IPS-20b (cell line): ENCODE results near the gene PFKP.
A peak's percentile ranks its signal among the peaks of the same experiment; 100 is the strongest.

ENCODE experiments used
- H3K27ac ChIP-seq: one replicate; pipeline ENCODE4 v1.5.1; 2013; ENCODE audit warnings: low read length
- H3K27me3 ChIP-seq: 2 replicates; pipeline ENCODE4 v1.6.1; 2013; ENCODE audit warnings: mild to moderate bottlenecking, low read length, inconsistent platforms; ENCODE audit not compliant: insufficient read depth
- H3K36me3 ChIP-seq: 2 replicates; pipeline ENCODE4 v1.6.1; 2013; ENCODE audit warnings: low read depth, mild to moderate bottlenecking, inconsistent platforms, low read length, moderate library complexity; ENCODE audit not compliant: insufficient read depth
- H3K4me1 ChIP-seq: 2 replicates; pipeline ENCODE4 v1.6.1; 2013; ENCODE audit warnings: mild to moderate bottlenecking, control low read depth, inconsistent platforms, low read length, moderate library complexity; ENCODE audit not compliant: insufficient read depth
- H3K4me3 ChIP-seq: 2 replicates; pipeline ENCODE4 v1.5.1; 2013; ENCODE audit warnings: mild to moderate bottlenecking, low read length, inconsistent platforms
- H3K9ac ChIP-seq: 2 replicates; pipeline ENCODE4 v1.6.1; 2013; ENCODE audit warnings: low read depth, mild to moderate bottlenecking, inconsistent platforms, low read length, moderate library complexity
- H3K9me3 ChIP-seq: 2 replicates; pipeline ENCODE4 v1.6.1; 2013; ENCODE audit warnings: mild to moderate bottlenecking, low read depth, low read length, inconsistent platforms; ENCODE audit not compliant: insufficient read depth

Gene PFKP

DNA sequence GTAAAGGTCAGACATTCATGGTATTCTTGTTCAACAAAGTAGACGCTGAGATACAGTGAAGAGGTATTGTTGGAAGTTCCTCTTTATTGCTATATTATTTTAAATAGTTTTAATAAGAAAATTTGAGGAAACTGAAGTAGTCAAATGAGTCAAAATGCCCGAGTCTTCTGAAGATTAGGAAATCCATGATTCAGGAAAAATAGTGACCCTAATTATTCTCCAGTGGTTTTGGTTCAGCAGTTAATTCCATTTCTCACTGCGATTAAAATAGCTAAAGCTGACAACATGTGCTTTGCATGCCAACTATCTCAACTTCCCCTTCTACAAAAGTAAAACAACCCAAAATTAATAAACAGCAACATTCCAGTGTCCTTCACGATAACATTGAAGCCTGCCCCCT, 32.7 kb upstream of the PFKP start:
- Histone ChIP-seq H3K9ac (no peak overlapping the region), H3K27ac (no peak overlapping the region), H3K36me3 (no peaks in the 10 kb centered on the region), H3K4me1 (no peaks in the 10 kb centered on the region), H3K4me3 (no peak overlapping the region), H3K9me3 (no peaks in the 10 kb centered on the region), H3K27me3 (no peaks in the 10 kb centered on the region)

DNA sequence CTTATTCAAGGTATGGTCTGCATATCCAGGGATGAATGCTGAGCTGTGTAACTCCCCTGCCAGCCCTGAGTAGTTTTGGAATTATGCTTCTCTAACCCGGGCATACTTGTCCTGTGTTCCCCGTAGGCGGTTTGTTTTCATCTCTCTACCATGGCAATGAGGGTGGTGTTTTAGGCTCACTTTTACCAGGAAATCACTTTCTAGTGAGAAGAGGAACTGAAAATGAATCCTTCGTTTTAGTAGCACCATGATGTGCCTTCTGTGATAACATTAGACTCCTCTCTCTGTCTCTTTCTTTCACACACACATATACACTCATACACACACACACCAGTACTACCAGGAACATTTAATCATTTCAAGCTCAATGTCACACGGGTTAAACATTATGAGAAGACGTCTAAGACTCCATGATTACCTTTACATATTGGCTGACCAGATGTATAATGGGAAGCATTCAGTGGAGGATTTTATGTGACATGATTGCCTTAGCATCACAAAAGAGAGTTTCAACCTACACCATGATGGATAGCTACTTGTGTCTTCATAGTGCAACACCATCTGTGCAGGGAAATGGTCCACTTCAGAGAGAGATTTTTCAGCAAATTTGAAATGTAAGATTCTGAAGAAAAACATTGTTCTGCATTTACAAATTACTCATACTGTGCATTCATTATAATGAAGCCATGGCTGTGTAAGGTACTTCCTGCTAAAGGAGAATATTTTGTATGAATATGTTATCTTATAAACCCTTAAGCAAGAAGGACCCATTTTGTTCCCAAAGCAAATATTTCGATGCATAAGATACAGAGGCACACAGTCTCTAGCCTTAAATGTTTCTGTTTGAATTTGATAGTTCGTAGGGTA, 31.0 kb upstream of the PFKP start:
- Histone ChIP-seq H3K27ac (no peak overlapping the region), H3K4me3 (no peak overlapping the region), H3K9ac (no peak overlapping the region), H3K9me3 (no peaks in the 10 kb centered on the region), H3K4me1 (no peaks in the 10 kb centered on the region), H3K27me3 (no peaks in the 10 kb centered on the region), H3K36me3 (no peaks in the 10 kb centered on the region)

DNA sequence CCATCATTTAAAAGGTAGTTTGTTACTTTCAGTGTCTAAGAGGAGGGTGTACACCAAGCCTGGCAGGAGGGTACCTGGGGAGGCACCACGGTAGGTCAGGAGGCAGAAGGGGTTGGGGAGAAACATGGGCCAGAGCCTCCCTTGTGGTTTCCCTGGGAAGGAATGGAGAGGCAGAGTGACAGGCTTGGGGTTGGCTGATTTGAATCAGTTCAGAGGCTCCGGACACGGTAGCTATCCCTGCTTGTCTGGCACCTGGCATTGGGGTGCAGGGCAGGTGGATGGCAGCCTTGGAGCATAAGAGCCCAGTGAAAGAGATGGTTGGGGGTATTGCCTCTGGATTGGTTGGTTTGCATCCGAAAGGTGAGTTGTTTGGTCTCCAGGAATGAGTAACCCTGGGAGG, 30.2 kb upstream of the PFKP start:
- H3K27me3 ChIP-seq: no peaks in the 10 kb centered on the region
- no peaks in the 10 kb centered on the region for H3K9me3 ChIP-seq
- H3K9ac ChIP-seq: no peak overlapping the region
- H3K4me1 ChIP-seq: no peaks in the 10 kb centered on the region
- H3K27ac ChIP-seq: no peak overlapping the region
- no peak overlapping the region for H3K4me3 ChIP-seq
- H3K36me3 ChIP-seq: no peaks in the 10 kb centered on the region

DNA sequence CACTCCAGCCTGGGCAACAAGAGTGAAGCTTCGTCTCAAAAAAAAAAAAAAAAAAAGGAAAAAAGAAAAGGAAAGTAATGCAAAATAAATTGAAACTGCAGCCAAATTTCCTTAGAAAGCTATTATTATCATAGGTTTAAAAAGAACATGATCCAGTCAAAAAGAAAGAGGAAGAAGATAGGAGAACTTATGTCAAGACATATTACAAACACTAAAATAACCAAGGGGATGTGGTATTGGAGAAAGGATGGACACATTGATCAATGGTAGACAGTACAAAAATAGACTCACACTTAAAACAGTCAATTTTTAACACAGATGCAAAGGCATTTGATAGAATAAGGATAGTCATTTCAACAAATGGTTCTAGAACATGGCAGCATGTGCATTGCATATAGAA, 27.3 kb upstream of the PFKP start:
- H3K4me3 ChIP-seq: no peak overlapping the region
- no peaks in the 10 kb centered on the region for H3K27me3 ChIP-seq
- H3K9ac ChIP-seq: no peak overlapping the region
- H3K36me3 ChIP-seq: no peaks in the 10 kb centered on the region
- peaks cover under 1% of the 10 kb centered on the region; the same call in 1 of the 2 replicates for H3K4me1 ChIP-seq
- H3K9me3 ChIP-seq: no peaks in the 10 kb centered on the region
- H3K27ac ChIP-seq: no peak overlapping the region

DNA sequence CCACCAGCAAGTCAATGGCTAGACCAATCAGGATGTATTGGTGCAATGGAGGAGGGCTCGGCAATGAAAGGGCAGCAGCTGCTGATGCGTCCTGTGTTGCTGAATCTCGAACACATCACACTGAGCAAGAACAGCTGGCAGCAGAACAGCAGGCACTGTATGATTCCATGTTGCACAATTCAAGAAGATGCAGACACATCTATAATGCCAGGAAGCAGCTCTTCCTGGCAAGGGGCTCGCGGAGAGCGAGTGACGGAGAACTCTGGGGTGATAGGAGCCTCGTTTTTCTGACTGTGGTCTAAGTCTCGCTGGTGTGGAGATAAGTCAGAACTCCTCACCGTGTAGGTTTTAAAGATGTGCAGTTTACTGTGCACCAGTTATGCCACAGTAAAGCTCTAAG, 24.8 kb upstream of the PFKP start:
- Histone ChIP-seq H3K9me3 (no peaks in the 10 kb centered on the region), H3K36me3 (no peaks in the 10 kb centered on the region), H3K9ac (no peak overlapping the region), H3K27me3 (no peaks in the 10 kb centered on the region), H3K4me1 (peaks cover 22% of the 10 kb centered on the region; the same call in 1 of the 2 replicates), H3K4me3 (no peak overlapping the region), H3K27ac (no peak overlapping the region)

DNA sequence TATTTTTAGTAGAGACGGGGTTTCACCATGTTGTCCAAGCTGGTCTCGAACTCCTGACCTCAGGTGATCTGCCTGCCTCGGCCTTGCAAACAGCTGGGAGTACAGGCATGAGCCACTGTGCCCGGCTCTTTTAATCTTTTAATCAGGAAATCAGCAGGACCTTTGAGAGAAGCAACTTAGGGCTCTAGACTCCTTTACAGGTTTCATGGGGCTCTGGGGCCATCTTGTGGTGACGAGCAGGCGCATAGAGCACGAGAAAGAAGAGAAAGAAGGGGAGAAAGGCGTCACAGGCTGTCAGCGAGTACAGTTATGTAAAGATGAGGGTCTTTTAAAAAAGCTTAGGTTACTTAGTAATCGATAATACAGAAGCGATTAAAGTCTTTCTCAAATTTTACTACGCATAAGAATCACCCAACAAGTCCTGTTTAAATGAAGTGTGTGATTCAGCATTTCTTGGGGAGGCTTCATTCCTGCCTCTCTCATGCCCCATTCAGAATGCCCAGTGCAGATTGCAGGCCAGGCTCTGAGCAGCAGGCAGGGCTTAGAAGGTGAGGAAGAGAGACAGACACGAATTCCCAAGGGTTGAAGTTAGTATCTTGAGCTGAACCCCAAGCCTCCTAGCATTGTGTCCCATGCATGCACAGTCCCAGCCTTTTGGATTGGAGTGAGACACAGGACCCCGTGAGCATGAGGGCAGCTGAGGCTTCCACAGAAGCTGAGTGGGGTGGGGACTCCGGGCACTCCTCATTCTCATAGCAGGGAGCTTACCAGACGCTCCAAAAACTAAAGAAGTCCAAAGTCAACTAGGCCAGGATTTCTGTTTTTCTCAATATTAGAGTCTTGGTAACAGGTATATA, 23.6 kb upstream of the PFKP start:
- Histone ChIP-seq H3K4me3 (no peak overlapping the region), H3K36me3 (no peaks in the 10 kb centered on the region), H3K27me3 (no peaks in the 10 kb centered on the region), H3K9me3 (no peaks in the 10 kb centered on the region), H3K4me1 (peaks cover 22% of the 10 kb centered on the region; the same call in 1 of the 2 replicates), H3K9ac (no peak overlapping the region), H3K27ac (no peak overlapping the region)

DNA sequence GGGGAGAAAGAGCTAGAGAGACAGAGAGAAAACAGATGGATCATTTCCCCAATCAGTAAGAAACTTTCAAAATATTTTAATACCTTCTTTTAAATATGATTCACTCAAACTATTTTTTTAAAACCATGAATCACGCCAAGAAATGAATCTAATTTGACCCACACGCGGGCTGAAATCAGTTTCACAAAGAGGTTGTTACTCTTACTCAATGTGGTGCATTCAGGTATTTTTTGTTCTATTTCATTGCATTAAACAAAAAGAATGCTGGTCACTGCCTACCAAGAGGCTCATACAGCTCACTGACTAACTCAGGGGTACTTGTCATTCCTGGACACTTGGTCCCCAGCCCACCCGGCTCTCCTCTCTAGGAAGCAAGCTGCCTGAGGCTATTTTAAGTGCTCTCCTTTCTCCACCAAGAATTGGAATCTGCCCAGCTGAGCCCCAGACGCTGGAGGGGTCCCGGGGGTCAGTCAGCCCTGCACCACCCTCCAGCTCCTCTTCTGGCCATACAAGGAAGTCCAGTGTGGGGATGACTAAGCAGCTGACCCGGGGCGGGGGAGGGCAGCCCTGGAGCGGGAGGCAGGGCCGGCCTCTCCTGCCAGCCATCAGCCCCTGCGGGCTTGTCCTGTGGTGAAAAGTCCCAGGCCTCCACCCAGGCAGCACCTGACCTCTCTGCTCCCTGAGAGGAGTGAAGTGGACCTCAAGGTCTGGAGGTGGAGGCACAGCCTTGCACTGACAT, 21.7 kb upstream of the PFKP start:
- no peak overlapping the region for H3K4me3 ChIP-seq
- H3K9me3 ChIP-seq: no peaks in the 10 kb centered on the region
- H3K27ac ChIP-seq: peak overlapping the region; percentile 75
- peaks cover 22% of the 10 kb centered on the region; the same call in 1 of the 2 replicates for H3K4me1 ChIP-seq
- peak overlapping the region; percentile 29; the same call in 1 of the 2 replicates for H3K9ac ChIP-seq
- H3K36me3 ChIP-seq: no peaks in the 10 kb centered on the region
- no peaks in the 10 kb centered on the region for H3K27me3 ChIP-seq

DNA sequence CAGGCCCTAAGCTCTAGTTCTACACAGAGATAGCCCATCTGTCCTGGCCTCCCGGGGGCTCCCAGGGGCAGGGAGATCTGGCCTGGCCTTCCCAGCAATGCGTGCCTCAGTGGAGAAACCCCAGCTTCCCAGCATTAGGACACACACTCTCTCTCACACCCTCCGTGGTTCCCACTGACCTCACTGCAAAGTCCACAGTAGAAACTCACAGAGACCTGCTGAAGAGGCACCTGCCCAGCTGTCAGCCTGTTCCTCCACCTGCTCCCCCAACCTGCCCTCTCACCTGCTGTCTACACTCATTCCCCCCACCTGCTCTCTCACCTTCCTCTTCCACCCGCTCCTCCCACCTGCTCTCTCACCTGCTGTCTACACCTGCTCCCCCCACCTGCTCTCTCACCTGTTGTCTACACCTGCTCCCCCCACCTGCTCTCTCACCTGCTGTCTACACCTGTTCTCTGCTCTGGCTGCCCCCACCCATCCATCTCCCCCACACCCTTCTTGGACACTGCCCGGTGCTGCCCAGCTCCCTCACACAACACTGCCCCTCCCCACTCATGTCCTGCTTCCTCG, 21.1 kb upstream of the PFKP start:
- H3K36me3 ChIP-seq: no peaks in the 10 kb centered on the region
- H3K27ac ChIP-seq: peak overlapping the region; percentile 75
- no peak overlapping the region; the same call in 1 of the 2 replicates for H3K9ac ChIP-seq
- H3K9me3 ChIP-seq: no peaks in the 10 kb centered on the region
- H3K27me3 ChIP-seq: no peaks in the 10 kb centered on the region
- H3K4me1 ChIP-seq: peaks cover 22% of the 10 kb centered on the region; the same call in 1 of the 2 replicates
- H3K4me3 ChIP-seq: no peak overlapping the region

DNA sequence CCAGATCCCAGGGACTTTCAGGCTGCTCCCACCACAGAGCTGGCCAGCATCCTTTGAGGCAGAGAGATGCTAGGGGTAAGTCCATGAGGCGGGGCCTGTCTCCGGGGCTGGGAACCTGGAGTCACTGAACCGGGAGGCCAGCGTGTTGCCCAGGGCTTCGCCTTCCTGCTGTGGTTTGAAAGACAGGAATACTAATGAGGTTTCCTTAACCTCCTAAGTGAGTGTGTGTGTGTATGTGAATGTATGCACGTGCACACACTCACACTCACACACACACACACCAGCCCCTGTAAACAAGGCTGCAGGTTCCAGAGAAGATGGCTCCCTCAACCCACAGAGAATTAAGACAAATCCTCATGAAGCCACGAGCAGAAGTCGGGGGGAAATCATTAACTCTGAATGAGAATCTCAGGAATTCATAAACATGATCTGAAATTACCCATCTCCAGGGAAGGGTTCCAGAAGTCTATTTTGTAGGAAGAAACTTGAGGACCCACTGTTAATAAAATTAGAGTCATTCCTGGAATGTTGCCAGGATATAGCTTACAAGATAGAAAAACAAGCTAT, 20.3 kb upstream of the PFKP start:
- Histone ChIP-seq H3K4me3 (no peak overlapping the region), H3K4me1 (peaks cover 22% of the 10 kb centered on the region; the same call in 1 of the 2 replicates), H3K9ac (no peak overlapping the region), H3K27ac (no peak overlapping the region), H3K36me3 (no peaks in the 10 kb centered on the region), H3K9me3 (no peaks in the 10 kb centered on the region), H3K27me3 (no peaks in the 10 kb centered on the region)

DNA sequence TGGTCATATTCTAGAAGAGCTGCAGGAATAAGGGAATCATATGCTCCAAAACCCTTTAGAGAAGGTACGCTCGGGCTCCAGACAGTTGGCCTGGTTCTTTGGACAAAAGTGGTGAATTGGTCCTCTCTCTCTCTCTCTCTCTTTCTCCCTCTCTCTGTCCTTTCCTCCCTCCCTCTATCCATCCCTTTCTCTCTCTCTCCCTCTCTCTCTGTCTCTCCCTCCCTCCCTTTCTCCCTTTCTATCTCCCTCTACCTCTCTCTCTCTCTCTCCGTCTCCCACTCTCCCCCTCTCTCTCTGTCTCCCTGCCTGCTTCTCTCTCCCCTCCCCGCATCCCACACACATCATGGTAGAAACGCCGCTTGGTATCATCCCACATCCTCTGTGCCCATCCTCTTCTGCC, 19.8 kb upstream of the PFKP start:
- Histone ChIP-seq H3K4me3 (no peak overlapping the region), H3K9ac (no peak overlapping the region), H3K27ac (no peak overlapping the region)

More for the DNA sequence above, 19.8 kb upstream of the PFKP start:
- H3K36me3 ChIP-seq: no peaks in the 10 kb centered on the region
- no peaks in the 10 kb centered on the region for H3K9me3 ChIP-seq
- peaks cover 22% of the 10 kb centered on the region; the same call in 1 of the 2 replicates for H3K4me1 ChIP-seq
- no peaks in the 10 kb centered on the region for H3K27me3 ChIP-seq
